Adrenal gland (tissue), 5 donors: ENCODE measurements around the gene NOX5.

Source experiments
- POLR2A ChIP-seq, 2 donors: fragments of 450-650 bp; IDR thresholded peaks; one replicate each; pipeline ENCODE4 v1.6.1; 2017; ENCODE audit warnings: antibody characterized with exemption in 2 of 2, mild to moderate bottlenecking in 2 of 2, moderate library complexity in 1 of 2
- TF ChIP-seq, protein P1 (sequence below), 6 experiments: fragments of 450-650 bp in 4 of 6; fragments of 200-600 bp in 2 of 6; sonication (generic) in 1 of 6; IDR thresholded peaks; 1 replicate in 5 of 6; 2 replicates in 1 of 6; pipeline versions ENCODE4 v1.5.1 to v1.8.0; 2016 to 2021; ENCODE audit warnings: antibody characterized with exemption in 6 of 6, mild to moderate bottlenecking in 2 of 6, moderate library complexity in 1 of 6
- donor health status: DM: no; HTN: no; CAD: no.

GRCh38 chr15:69035918-69036258 lies 21.4 kb downstream of the NOX5 start:
- TF ChIP-seq, protein P1, sequence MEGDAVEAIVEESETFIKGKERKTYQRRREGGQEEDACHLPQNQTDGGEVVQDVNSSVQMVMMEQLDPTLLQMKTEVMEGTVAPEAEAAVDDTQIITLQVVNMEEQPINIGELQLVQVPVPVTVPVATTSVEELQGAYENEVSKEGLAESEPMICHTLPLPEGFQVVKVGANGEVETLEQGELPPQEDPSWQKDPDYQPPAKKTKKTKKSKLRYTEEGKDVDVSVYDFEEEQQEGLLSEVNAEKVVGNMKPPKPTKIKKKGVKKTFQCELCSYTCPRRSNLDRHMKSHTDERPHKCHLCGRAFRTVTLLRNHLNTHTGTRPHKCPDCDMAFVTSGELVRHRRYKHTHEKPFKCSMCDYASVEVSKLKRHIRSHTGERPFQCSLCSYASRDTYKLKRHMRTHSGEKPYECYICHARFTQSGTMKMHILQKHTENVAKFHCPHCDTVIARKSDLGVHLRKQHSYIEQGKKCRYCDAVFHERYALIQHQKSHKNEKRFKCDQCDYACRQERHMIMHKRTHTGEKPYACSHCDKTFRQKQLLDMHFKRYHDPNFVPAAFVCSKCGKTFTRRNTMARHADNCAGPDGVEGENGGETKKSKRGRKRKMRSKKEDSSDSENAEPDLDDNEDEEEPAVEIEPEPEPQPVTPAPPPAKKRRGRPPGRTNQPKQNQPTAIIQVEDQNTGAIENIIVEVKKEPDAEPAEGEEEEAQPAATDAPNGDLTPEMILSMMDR (IDR thresholded peaks at IDR 0.05): no peak
- no peak for TF ChIP-seq POLR2A (IDR thresholded peaks at IDR 0.05)
